ENCODE measurements around the gene TJAP1.

- TF ChIP-seq CTCF (IDR thresholded peaks at IDR 0.05): no peak
- TF ChIP-seq POLR2A (IDR thresholded peaks at IDR 0.05): no peak
Observed at GRCh38 chr6:43434001-43434840, 43.1 kb upstream of the TJAP1 start.

Measured in adrenal gland (tissue), 5 donors.